AG09309 (cell line): ENCODE results near the gene DENND1A.

Experiments
- DNase-seq: peaks from one replicate; pipeline ENCODE4 v3.0.0-alpha.2; 2010; ENCODE audit warnings: low read depth
- H3K4me3 ChIP-seq: 2 replicates; pipeline ENCODE4 v1.5.1; 2011; ENCODE audit warnings: mild to moderate bottlenecking, low read depth, low read length, moderate library complexity; ENCODE audit not compliant: control insufficient read depth
- TF ChIP-seq, protein P1 (sequence below): IDR thresholded peaks from 2 replicates; pipeline ENCODE4 v1.5.1; 2011; ENCODE audit warnings: mild to moderate bottlenecking, low read depth, low read length, inconsistent platforms; ENCODE audit not compliant: insufficient read depth, control insufficient read depth; ENCODE audit errors: missing control alignments

The DENND1A gene

DNA sequence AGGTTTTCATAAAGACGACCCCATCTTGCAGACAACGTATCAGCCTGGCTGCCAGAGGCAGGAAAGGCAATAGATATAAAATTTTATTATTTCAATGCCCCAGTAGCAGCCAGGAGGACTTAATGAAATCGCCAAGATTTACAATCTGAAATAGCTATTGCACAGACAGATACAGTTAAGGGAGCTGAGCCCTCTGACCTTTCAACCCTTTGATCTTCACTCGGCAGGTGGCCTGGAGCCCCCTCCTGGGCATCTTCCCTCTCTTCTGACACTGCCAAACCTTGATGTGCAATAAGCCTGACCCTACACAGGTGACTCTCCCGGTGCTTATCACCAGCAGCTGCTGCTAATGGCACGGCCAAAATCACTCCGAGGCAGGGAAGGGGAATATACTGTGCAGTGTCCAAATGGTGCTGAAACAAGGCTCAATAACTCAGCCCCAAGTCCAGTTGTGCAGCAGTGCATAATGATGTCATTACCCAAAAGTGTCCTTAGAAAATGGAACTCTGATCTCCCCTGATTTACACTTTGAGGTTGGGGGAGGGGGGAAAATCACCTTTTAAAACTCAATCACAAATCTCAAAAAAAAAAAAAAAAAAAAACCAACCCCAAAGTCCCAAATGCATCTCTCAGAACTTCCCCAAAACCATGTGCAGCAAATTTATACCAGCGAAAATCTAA, 331.9 kb downstream of the DENND1A start:
- TF ChIP-seq, protein P1, sequence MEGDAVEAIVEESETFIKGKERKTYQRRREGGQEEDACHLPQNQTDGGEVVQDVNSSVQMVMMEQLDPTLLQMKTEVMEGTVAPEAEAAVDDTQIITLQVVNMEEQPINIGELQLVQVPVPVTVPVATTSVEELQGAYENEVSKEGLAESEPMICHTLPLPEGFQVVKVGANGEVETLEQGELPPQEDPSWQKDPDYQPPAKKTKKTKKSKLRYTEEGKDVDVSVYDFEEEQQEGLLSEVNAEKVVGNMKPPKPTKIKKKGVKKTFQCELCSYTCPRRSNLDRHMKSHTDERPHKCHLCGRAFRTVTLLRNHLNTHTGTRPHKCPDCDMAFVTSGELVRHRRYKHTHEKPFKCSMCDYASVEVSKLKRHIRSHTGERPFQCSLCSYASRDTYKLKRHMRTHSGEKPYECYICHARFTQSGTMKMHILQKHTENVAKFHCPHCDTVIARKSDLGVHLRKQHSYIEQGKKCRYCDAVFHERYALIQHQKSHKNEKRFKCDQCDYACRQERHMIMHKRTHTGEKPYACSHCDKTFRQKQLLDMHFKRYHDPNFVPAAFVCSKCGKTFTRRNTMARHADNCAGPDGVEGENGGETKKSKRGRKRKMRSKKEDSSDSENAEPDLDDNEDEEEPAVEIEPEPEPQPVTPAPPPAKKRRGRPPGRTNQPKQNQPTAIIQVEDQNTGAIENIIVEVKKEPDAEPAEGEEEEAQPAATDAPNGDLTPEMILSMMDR, result no peak
- DNase-seq, result no peak
- H3K4me3 ChIP-seq, result no peak overlapping the region

DNA sequence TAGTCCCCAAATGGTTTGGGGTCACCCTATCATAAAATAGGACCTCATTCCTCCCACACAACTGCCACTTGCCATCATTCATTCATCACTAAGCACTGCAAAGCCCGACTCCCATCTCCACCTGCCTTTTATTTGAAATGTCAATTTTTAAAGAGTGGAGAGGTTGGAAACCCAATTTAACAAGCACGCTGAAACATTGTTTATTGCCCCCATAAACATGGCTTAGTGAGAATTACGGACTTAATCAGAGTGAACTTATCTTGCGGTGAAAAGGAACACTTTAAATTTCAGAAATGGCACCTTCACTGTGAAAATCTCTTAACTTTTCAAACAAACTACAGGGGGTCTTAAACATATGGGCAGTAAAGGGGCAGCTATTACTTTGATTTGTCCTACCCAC, 332.9 kb downstream of the DENND1A start:
- H3K4me3 ChIP-seq, result no peak overlapping the region
- TF ChIP-seq, protein P1, result no peak
- DNase-seq, result no peak

DNA sequence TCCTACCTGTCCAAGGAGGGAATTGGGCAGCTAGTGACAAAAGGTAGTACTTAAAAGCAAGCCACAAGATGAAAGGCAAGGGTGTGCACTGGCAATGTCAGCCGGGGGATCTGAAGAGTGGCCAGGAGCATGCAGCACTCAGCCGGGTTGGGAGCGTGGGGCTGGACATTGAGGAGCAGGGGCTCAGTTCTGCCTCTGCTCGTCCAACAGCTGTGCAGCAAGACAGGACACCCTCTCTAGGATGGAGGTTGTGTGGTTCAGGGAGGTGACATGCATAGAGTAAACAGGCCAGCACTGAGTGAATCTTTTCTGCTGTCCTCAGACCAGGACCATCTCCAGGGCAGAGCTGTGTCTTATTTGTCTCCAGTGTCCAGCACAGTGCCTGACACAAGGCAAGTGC, 338.6 kb downstream of the DENND1A start:
- H3K4me3 ChIP-seq, result no peak overlapping the region
- TF ChIP-seq, protein P1, result no peak
- DNase-seq, result no peak

DNA sequence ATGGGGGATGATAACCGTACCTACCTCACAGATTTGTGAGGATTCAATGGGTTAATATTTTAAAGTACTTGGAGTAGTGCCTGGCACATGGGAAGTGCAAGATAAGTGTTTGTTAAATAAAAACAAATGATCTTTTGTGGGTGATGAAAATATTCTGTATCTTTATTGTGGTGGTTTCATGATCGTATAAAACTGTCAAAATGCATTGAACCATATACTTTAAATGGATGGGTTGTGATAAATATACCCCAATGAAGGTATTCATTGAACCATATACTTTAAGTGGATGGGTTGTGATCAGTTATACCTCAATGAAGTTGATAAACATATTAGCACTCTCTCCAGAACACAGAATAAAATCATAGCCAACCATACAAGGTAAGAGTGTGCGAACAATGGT, 339.4 kb downstream of the DENND1A start:
- TF ChIP-seq, protein P1, result no peak

DNA sequence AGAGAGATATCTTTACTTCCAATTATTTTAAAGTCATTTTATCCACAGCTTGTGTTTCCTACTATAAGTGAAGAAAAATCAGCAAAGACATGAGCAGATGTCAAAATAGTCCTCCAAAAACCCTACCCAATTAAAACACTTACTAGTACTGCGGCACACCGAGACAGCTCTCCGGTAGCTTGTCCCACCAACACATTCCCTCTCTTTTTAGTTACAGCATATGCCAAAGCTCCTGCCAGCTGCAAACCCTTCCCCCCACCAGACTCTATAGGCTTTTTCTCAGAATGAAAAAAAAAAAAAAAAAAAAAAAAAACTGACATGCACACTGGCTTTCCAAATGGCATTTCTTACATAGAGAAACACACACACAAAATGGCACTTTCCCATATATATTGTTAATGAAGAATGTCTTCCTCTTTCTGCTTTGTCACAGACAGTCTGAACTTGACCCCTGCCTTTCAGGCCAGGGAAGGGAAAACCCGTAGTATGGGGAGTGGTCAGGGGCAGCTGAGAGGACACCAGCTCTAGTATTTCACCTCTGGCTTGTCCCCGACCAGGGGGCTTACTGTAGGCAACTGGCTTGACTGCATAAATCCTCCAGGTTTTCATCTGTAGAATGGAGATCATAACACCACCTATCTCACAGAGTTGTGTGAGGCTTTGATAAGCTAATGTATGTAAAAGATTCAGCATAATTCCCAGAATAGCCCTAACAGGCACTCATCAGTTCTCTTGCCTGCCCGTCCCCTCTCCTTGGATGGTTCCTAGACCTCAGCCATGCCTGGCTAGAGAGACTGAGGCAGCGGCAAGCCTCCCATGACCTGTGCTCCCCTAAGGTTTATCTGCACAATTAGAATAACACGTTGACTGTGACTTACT, 340.3 kb downstream of the DENND1A start:
- no peak overlapping the region for H3K4me3 ChIP-seq
- no peak for DNase-seq
- TF ChIP-seq, protein P1, result no peak

More for the DNA sequence above, 339.4 kb downstream of the DENND1A start:
- no peak overlapping the region for H3K4me3 ChIP-seq
- no peak for DNase-seq

DNA sequence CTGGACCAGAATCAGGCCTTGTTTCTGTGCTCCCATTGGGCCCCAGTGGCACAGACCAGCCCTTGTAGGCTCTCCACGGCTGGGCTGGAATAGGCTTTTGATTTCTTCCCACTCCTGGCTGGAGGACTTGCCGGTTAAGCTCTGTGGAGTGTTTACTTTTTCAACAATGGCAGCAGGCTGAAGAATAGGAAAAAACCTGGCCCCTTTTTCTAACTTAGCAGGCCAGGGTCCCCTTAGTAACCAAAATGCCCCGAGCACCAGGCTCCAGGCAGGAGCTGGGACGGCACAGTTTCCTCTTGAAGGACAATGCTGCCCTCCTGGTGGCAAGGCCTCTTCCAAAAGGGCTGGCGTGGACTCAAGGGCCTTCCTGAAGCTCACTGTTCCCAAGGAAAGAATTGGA, 343.7 kb downstream of the DENND1A start:
- no peak overlapping the region for H3K4me3 ChIP-seq
- TF ChIP-seq, protein P1, result no peak
- no peak for DNase-seq
